Right lobe of liver (tissue), 6 donors: Measurements from ENCODE around the gene OR52J3. TPM values are rescaled to one million over a fixed set of nuclear protein-coding genes. Genes with fewer than 3 reads are reported as not detected.

ENCODE experiments used
- ATAC-seq, 4 donors: fragments of 200-7000 bp; cut with Tn5 transposase; one replicate each; pipeline ENCODE4 v1.9.1; 2020; ENCODE audit warnings: mild to moderate bottlenecking in 4 of 4, moderate library complexity in 4 of 4
- DNase-seq, 3 donors: peaks; one replicate each; pipeline ENCODE4 v3.0.0-alpha.2; 2020
- H3K27ac ChIP-seq, 3 donors: fragments of 200-600 bp; one replicate each; pipeline ENCODE4 v1.8.0; 2022
- H3K27me3 ChIP-seq, 2 donors: fragments of 200-600 bp; one replicate each; pipeline ENCODE4 v1.8.0; 2022
- H3K36me3 ChIP-seq, 4 donors: fragments of 200-600 bp; sonication (generic) in 1 of 4; one replicate each; pipeline versions ENCODE4 v1.5.1 to v1.8.0; 2017 to 2022; ENCODE audit warnings: control low read depth in 1 of 4
- H3K4me1 ChIP-seq, 4 donors: fragments of 200-600 bp; sonication (generic) in 1 of 4; one replicate each; pipeline versions ENCODE4 v1.5.1 to v1.8.0; 2017 to 2022; ENCODE audit warnings: control low read depth in 1 of 4
- H3K4me3 ChIP-seq, 3 donors: fragments of 200-600 bp; one replicate each; pipeline ENCODE4 v1.8.0; 2022
- H3K9me3 ChIP-seq, 4 donors: fragments of 200-600 bp; sonication (generic) in 1 of 4; one replicate each; pipeline versions ENCODE4 v1.5.1 to v1.8.0; 2017 to 2022; ENCODE audit warnings: control low read depth in 1 of 4
- POLR2A ChIP-seq: fragments of 450-650 bp; IDR thresholded peaks from one replicate; pipeline ENCODE4 v1.6.1; 2017; ENCODE audit warnings: antibody characterized with exemption, mild to moderate bottlenecking
- WGBS: methylation state at CpG from one replicate; pipeline ENCODE4 v1.1.6; 2018; ENCODE audit warnings: low coverage, low lambda C conversion rate; ENCODE audit not compliant: insufficient coverage; ENCODE audit errors: missing lambda C conversion rate; 5-methylcytosine and 5-hydroxymethylcytosine counted together
- intact Hi-C, 2 donors: fragments of 100-400 bp; cut with DNase I; formaldehyde crosslinking; loops; one replicate each; pipeline versions ENCODE4 v1.11.2 to v1.14.1; 2022
- total RNA-seq, 6 experiments: library from RNA; depleted of rRNA in 2 of 6; stranded (reverse); fragments of >200 nt in 2 of 6; fragmentation: NEBNext Ultra II Directional in 3 of 6; extraction: Animal tissue kit (Norgen Biotek cat#: 25700) in 3 of 6; gene quantifications; one replicate each; pipeline versions ENCODE4 v1.1.0 to v1.2.4, GENCODE V29; 2016 to 2023
- TF ChIP-seq, protein P1 (sequence below), 4 donors: fragments of 200-600 bp in 3 of 4; fragments of 450-650 bp in 1 of 4; IDR thresholded peaks; one replicate each; pipeline versions ENCODE4 v1.5.1 to v1.8.0; 2016 to 2022; ENCODE audit warnings: antibody characterized with exemption in 4 of 4, mild to moderate bottlenecking in 2 of 4
- donor health status: DM: no; HTN: yes; CAD: no.
- donor health status: DM: no; HTN: no; CAD: no.
- donor health status: DM: no; HTN: no; CAD: no.
- donor health status: DM: no; HTN: yes; CAD: no.
- donor health status: DM: no; HTN: yes; CAD: no.

The OR52J3 gene
- total RNA-seq, 6 experiments from 2014 or later, result not detected

- ATAC-seq, result no peak
- no peak for TF ChIP-seq POLR2A
- TF ChIP-seq, protein P1, sequence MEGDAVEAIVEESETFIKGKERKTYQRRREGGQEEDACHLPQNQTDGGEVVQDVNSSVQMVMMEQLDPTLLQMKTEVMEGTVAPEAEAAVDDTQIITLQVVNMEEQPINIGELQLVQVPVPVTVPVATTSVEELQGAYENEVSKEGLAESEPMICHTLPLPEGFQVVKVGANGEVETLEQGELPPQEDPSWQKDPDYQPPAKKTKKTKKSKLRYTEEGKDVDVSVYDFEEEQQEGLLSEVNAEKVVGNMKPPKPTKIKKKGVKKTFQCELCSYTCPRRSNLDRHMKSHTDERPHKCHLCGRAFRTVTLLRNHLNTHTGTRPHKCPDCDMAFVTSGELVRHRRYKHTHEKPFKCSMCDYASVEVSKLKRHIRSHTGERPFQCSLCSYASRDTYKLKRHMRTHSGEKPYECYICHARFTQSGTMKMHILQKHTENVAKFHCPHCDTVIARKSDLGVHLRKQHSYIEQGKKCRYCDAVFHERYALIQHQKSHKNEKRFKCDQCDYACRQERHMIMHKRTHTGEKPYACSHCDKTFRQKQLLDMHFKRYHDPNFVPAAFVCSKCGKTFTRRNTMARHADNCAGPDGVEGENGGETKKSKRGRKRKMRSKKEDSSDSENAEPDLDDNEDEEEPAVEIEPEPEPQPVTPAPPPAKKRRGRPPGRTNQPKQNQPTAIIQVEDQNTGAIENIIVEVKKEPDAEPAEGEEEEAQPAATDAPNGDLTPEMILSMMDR (IDR thresholded peaks at IDR 0.05), result no peak
- intact Hi-C loops, result no loop called here
- no peaks in the 10 kb centered on the region for H3K4me1 ChIP-seq
- no peaks in the 10 kb centered on the region for H3K9me3 ChIP-seq
- no peaks in the 10 kb centered on the region for H3K27me3 ChIP-seq
- 43% methylated on average over 1 of the region's 1 CpG for WGBS
- no peak for DNase-seq
- no peaks in the 10 kb centered on the region for H3K36me3 ChIP-seq
- H3K27ac ChIP-seq, result no peak overlapping the region
- no peak overlapping the region for H3K4me3 ChIP-seq
Measured at GRCh38 chr11:5013012-5013411, 33.3 kb upstream of the OR52J3 start.

GRCh38 chr11:5021996-5022395, 24.3 kb upstream of the OR52J3 start:
- ATAC-seq, result no peak
- no peak for TF ChIP-seq POLR2A
- TF ChIP-seq, protein P1 (IDR thresholded peaks at IDR 0.05), result no peak
- Histone ChIP-seq H3K9me3 (no peaks in the 10 kb centered on the region), H3K4me3 (no peak overlapping the region), H3K27ac (no peak overlapping the region), H3K36me3 (no peaks in the 10 kb centered on the region), H3K4me1 (no peaks in the 10 kb centered on the region), H3K27me3 (no peaks in the 10 kb centered on the region)
- 83% methylated on average over 2 of the region's 2 CpGs for WGBS
- DNase-seq, result no peak
- intact Hi-C loops, result no loop called here

GRCh38 chr11:5036669-5037068, 9.7 kb upstream of the OR52J3 start:
- H3K27me3 ChIP-seq, result no peaks in the 10 kb centered on the region
- intact Hi-C loops, result no loop called here
- no peaks in the 10 kb centered on the region for H3K9me3 ChIP-seq
- no peaks in the 10 kb centered on the region for H3K36me3 ChIP-seq
- ATAC-seq (no peak), DNase-seq (no peak)
- no peak overlapping the region for H3K27ac ChIP-seq
- no peak overlapping the region for H3K4me3 ChIP-seq
- no peaks in the 10 kb centered on the region for H3K4me1 ChIP-seq
- WGBS, result 46% methylated on average over 2 of the region's 2 CpGs
- TF ChIP-seq POLR2A, result no peak
- TF ChIP-seq, protein P1 (IDR thresholded peaks at IDR 0.05), result no peak

DNA sequence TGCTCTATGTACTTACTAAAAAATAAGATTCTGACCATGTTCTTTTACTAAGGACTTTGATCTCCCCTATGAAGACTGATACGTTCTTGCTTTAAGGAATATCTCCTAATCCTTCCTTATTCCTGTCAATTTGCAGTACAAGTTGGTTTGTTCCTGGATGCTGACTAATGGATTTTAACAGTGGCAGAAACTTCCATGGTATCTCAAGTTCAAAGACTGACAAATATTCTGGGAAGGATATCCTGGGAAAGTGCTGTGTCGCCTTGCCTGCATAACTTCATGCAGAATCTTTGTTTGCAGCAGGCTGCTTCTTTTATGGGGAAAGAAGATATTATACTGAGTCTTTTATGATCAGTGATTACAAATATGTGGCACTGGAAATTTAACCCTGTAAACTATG, 8.4 kb upstream of the OR52J3 start:
- DNase-seq, result no peak
- H3K4me1 ChIP-seq, result no peaks in the 10 kb centered on the region
- no peak overlapping the region for H3K27ac ChIP-seq
- no peaks in the 10 kb centered on the region for H3K27me3 ChIP-seq
- 35% methylated on average over 2 of the region's 2 CpGs for WGBS
- no peaks in the 10 kb centered on the region for H3K9me3 ChIP-seq
- H3K4me3 ChIP-seq, result no peak overlapping the region
- intact Hi-C loops, result no loop called here
- no peak for TF ChIP-seq POLR2A
- TF ChIP-seq, protein P1 (IDR thresholded peaks at IDR 0.05), result no peak
- ATAC-seq, result no peak
- H3K36me3 ChIP-seq, result no peaks in the 10 kb centered on the region

GRCh38 chr11:5038341-5038740, 8.0 kb upstream of the OR52J3 start:
- intact Hi-C loops, result no loop called here
- WGBS, result 73% methylated on average over 1 of the region's 1 CpG
- no peak for ATAC-seq

More at GRCh38 chr11:5038341-5038740, 8.0 kb upstream of the OR52J3 start:
- no peaks in the 10 kb centered on the region for H3K36me3 ChIP-seq
- no peak for DNase-seq
- TF ChIP-seq, protein P1 (IDR thresholded peaks at IDR 0.05), result no peak
- no peak for TF ChIP-seq POLR2A
- no peak overlapping the region for H3K4me3 ChIP-seq
- no peaks in the 10 kb centered on the region for H3K27me3 ChIP-seq
- no peaks in the 10 kb centered on the region for H3K9me3 ChIP-seq
- no peaks in the 10 kb centered on the region for H3K4me1 ChIP-seq
- H3K27ac ChIP-seq, result no peak overlapping the region
